Mucosa of rectum (tissue), 2 donors: ENCODE data around the gene TNS4.

Source experiments
- H3K27ac ChIP-seq, 2 donors: one replicate each; pipeline ENCODE4 v1.7.0; 2013; ENCODE audit warnings: inconsistent platforms in 2 of 2, low read depth in 2 of 2, low read length in 2 of 2
- H3K27me3 ChIP-seq, 2 donors: one replicate each; pipeline ENCODE4 v1.7.0; 2013; ENCODE audit warnings: low read length in 2 of 2; ENCODE audit not compliant: control insufficient read depth in 2 of 2, insufficient read depth in 2 of 2
- H3K36me3 ChIP-seq, 2 donors: one replicate each; pipeline ENCODE4 v1.7.0; 2013; ENCODE audit warnings: low read length in 2 of 2; ENCODE audit not compliant: control insufficient read depth in 2 of 2, insufficient read depth in 2 of 2
- H3K4me1 ChIP-seq, 2 donors: one replicate each; pipeline ENCODE4 v1.7.0; 2013; ENCODE audit warnings: low read length in 2 of 2, mild to moderate bottlenecking in 1 of 2; ENCODE audit not compliant: control insufficient read depth in 2 of 2, insufficient read depth in 2 of 2
- H3K4me3 ChIP-seq, 2 donors: one replicate each; pipeline ENCODE4 v1.7.0; 2013; ENCODE audit warnings: low read length in 2 of 2
- H3K9ac ChIP-seq, 2 donors: one replicate each; pipeline ENCODE4 v1.7.0; 2013; ENCODE audit warnings: low read length in 2 of 2, low read depth in 1 of 2, mild to moderate bottlenecking in 1 of 2
- H3K9me3 ChIP-seq, 2 donors: one replicate each; pipeline ENCODE4 v1.7.0; 2013; ENCODE audit warnings: low read length in 2 of 2; ENCODE audit not compliant: control insufficient read depth in 2 of 2
- donor health status: healthy.
- donor health status: Normal muscosa, but diverticular disease.

The TNS4 gene

GRCh38 chr17:40466298-40466971, 35.0 kb downstream of the TNS4 start:
- H3K36me3 ChIP-seq = no peaks in the 10 kb centered on the region
- no peak overlapping the region for H3K9ac ChIP-seq
- H3K27ac ChIP-seq = no peak overlapping the region
- H3K27me3 ChIP-seq = no peaks in the 10 kb centered on the region
- no peaks in the 10 kb centered on the region for H3K4me1 ChIP-seq
- no peaks in the 10 kb centered on the region for H3K9me3 ChIP-seq
- no peak overlapping the region for H3K4me3 ChIP-seq

- no peak overlapping the region for H3K27ac ChIP-seq
- no peak overlapping the region for H3K4me3 ChIP-seq
- H3K27me3 ChIP-seq = no peaks in the 10 kb centered on the region
- no peaks in the 10 kb centered on the region for H3K4me1 ChIP-seq
- no peak overlapping the region for H3K9ac ChIP-seq
- H3K9me3 ChIP-seq = no peaks in the 10 kb centered on the region
- H3K36me3 ChIP-seq = no peaks in the 10 kb centered on the region
Observed at GRCh38 chr17:40464392-40464855, 37.0 kb downstream of the TNS4 start.

GRCh38 chr17:40463122-40463550, 38.3 kb downstream of the TNS4 start:
- Histone ChIP-seq H3K27me3 (no peaks in the 10 kb centered on the region), H3K9ac (no peak overlapping the region), H3K4me1 (no peaks in the 10 kb centered on the region), H3K36me3 (no peaks in the 10 kb centered on the region), H3K27ac (no peak overlapping the region), H3K9me3 (no peaks in the 10 kb centered on the region), H3K4me3 (no peak overlapping the region)

GRCh38 chr17:40462343-40463121, 38.9 kb downstream of the TNS4 start:
- Histone ChIP-seq H3K27ac (no peak overlapping the region), H3K4me1 (no peaks in the 10 kb centered on the region), H3K9ac (no peak overlapping the region), H3K9me3 (no peaks in the 10 kb centered on the region), H3K27me3 (no peaks in the 10 kb centered on the region), H3K36me3 (peaks cover 0 to 5% of the 10 kb centered on the region in 2 donors), H3K4me3 (no peak overlapping the region)

- H3K4me1 ChIP-seq = no peaks in the 10 kb centered on the region
- no peak overlapping the region for H3K9ac ChIP-seq
- no peak overlapping the region for H3K4me3 ChIP-seq
- H3K9me3 ChIP-seq = no peaks in the 10 kb centered on the region
- H3K27ac ChIP-seq = no peak overlapping the region
- H3K36me3 ChIP-seq = peaks cover 6 to 12% of the 10 kb centered on the region in 2 donors
- no peaks in the 10 kb centered on the region for H3K27me3 ChIP-seq
Observed at GRCh38 chr17:40461732-40462342, 39.6 kb downstream of the TNS4 start.

GRCh38 chr17:40460968-40461731, 40.3 kb downstream of the TNS4 start:
- Histone ChIP-seq H3K4me1 (peaks cover 0 to 3% of the 10 kb centered on the region in 2 donors), H3K9ac (no peak overlapping the region), H3K9me3 (no peaks in the 10 kb centered on the region), H3K4me3 (no peak overlapping the region), H3K36me3 (peaks cover 13 to 19% of the 10 kb centered on the region in 2 donors), H3K27ac (no peak overlapping the region), H3K27me3 (no peaks in the 10 kb centered on the region)

- Histone ChIP-seq H3K4me1 (peaks cover 0 to 3% of the 10 kb centered on the region in 2 donors), H3K4me3 (no peak overlapping the region), H3K27me3 (no peaks in the 10 kb centered on the region), H3K9me3 (no peaks in the 10 kb centered on the region), H3K36me3 (peaks cover 17 to 23% of the 10 kb centered on the region in 2 donors), H3K27ac (no peak overlapping the region), H3K9ac (no peak overlapping the region)
Observed at GRCh38 chr17:40460604-40460967, 40.8 kb downstream of the TNS4 start.

- H3K27me3 ChIP-seq = no peaks in the 10 kb centered on the region
- no peak overlapping the region for H3K27ac ChIP-seq
- no peaks in the 10 kb centered on the region for H3K9me3 ChIP-seq
- H3K9ac ChIP-seq = no peak overlapping the region
- H3K4me3 ChIP-seq = no peak overlapping the region
- H3K36me3 ChIP-seq = peaks cover 17 to 23% of the 10 kb centered on the region in 2 donors
- peaks cover 0 to 3% of the 10 kb centered on the region in 2 donors for H3K4me1 ChIP-seq
Observed at GRCh38 chr17:40459636-40460603, 41.5 kb downstream of the TNS4 start.

- H3K36me3 ChIP-seq = peaks cover 26 to 32% of the 10 kb centered on the region in 2 donors
- H3K27ac ChIP-seq = peak overlapping the region in 1 of 2 donors; percentile 21
- H3K9me3 ChIP-seq = no peaks in the 10 kb centered on the region
- no peak overlapping the region for H3K9ac ChIP-seq
- H3K4me3 ChIP-seq = no peak overlapping the region
- H3K27me3 ChIP-seq = no peaks in the 10 kb centered on the region
- H3K4me1 ChIP-seq = peaks cover 0 to 3% of the 10 kb centered on the region in 2 donors
Observed at GRCh38 chr17:40458851-40459482, 42.5 kb downstream of the TNS4 start.
